NCI-H146 treated with DMSO at 0.1 percent for 48 hours (cell line): Measurements from ENCODE around the gene SMG7.
A peak's percentile ranks its signal among the peaks of the same experiment; 100 is the strongest.

ENCODE experiments used
- DNase-seq: peaks from one replicate; lab custom pipeline; 2025; ENCODE audit not compliant: unreplicated experiment; lab: John Stamatoyannopoulos, UW

SMG7 gene

DNA sequence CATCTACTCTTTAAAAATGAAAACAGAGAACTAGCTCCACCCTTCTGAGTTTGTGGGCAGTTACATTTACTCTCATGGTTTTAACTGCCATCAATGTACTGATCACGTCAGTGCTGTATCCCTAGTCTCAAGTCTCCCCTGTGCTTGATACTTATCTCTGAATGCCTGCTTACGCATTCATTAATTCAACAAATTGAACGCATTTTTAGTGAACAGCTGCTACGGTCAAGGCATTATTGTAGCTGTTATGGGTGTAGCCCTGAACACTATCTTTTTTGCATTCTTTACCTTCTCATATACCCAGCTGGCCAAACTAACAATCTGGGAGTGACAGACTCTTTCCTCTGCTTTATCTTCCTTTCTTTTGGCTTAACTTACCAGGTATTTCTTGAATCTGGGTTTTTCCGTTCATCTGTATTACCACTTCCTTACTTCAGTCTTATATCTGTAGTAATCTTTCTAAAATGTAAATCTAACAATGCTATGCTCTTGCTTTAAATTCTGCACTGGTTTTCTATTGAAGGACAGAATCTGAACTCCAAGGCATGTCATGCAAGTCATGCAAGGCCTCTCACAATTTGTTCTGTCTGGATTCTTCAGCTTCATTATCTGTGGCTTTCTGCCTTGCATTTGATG is 33.3 kb downstream of the SMG7 start:
- no peak for DNase-seq

DNA sequence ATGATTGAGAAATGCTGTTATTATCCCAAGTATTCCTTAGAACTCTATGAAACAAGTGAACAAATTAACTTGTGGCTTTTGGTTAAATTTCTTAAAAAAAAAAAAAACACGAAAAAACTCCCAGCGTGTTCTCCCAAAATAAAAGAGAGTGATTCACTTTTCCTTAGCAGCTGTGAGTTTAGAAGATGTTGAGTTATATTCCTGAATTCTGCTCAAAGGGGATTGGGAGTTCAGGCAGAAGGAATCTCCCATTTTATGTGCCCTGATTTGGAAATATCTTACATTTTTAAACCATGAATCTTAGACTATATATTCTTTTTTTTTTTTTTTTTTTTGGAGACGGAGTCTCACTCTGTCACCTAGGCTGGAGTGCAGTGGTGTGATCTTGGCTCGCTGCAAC is 34.3 kb downstream of the SMG7 start:
- no peak for DNase-seq

DNA sequence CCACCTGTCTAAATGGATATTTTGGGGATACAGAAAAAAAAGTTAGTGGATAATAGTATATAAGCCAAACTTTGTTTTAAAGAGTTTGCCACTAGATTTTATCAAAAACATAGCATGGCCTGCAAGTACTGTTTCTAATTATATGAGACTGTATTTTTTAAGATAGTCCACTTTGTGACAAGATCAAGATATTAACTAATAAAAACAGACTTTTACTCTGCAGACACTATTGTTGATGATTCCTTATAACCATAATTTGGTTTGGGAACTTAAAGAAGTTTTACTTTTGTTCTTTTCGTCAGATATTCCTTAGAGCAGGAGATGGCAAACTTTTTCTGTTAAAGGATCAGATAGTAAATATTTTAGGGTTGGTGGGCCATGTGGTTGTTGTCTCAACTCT is 36.4 kb downstream of the SMG7 start:
- no peak for DNase-seq

DNA sequence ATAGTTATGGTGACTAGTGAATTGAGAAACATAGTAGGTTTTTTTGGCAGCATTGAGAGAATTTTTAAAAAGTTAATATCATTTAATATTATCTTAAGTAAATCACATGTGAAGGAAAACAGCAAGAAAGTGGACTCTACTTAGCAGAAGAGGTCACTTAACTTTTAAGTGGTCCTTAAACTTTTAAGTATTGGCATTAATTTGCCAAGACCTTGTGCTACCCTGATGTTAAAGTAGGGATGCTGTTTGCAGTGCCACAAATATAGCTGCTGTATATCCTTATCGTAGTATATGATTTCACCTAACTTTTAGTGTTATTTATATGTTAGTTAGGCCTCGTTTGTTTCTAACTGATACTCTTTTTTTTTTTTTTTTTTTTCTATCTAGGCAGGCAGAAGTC is 40.2 kb downstream of the SMG7 start:
- DNase-seq: no peak

DNA sequence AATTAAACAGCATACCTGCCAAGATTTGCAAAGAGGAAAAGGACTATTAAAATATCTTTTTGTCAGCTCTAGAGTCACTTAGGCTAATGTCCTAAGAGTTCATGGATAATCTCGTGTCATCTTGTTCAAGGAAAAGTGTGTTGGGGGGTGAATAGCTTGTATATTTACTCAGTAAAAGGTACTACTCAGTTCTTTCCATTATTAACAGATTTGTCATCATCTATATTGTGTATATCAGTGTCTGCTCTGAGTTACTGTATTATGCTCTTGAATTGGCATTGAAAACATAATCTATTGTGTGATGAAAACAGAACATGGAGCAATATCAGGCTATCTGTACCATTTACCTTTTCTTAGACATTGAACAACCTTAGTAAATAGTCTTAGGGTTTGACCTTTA is 41.9 kb downstream of the SMG7 start:
- DNase-seq: no peak

DNA sequence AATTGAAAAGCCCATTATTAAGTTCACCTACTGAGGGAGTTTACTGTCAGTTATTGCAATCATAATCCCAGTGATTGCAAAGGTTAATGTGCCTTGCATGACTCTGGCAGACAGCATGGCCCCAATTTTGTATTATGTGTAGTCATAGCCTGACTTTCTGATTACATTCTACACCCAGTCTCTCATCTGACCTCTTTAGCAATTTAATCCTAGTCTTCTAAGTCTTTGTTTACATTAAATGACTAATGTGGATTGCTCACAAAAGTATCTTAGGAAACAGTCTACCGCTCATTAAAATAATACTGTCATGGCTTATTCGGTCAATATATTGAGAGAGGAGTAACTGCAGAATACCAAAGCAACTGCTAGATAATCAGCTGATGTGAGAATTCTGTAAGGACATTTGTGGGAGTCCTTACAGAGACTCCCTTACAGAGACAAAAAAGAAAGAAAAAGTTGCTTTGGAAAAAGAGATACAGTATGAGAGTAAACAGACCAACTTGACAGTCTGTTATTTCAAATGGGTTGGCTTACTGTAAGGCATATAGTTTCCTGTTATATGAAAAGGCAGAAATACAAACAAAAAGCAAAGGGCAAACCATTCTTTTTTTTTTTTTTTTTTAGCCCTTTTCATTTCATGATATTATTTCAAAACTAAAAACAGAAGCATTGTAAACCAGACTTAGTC is 42.8 kb downstream of the SMG7 start:
- peak; percentile 33 for DNase-seq

DNA sequence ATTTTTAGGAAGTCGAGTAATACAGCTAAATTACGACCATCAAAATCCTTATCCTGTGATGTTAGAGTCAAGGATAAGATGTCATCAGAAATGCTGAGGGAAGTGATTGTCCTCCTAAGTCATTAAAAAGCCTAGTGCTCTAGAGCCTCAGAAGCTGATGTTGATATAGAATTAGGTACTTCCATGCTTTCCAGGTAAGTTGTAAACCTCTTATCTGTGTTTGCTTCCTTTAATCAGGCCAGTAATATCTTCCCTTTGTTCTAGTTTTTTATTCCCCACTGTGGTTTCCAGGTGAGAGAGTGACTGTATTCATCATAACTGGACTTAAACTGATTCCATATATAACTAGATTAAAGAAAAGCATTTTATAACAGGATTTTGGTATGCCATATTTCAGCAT is 44.4 kb downstream of the SMG7 start:
- no peak for DNase-seq

DNA sequence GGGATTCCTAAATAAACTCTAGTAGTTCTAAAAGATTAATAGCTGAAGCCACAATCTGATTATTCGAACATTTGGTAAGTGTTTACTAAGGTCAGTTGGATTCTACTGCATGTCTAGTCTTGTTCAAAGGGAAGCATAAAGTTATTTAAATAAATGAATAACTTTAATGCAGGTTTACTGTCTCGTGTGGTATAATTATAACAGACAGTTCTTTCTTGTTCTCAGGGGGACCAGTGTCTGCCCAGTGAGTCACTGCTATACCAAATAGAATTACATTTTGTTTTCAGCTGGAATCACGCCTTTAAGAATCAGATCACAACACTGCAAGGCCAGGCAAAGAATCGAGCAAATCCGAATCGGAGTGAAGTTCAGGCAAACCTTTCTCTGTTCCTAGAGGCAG is 45.1 kb downstream of the SMG7 start:
- no peak for DNase-seq

DNA sequence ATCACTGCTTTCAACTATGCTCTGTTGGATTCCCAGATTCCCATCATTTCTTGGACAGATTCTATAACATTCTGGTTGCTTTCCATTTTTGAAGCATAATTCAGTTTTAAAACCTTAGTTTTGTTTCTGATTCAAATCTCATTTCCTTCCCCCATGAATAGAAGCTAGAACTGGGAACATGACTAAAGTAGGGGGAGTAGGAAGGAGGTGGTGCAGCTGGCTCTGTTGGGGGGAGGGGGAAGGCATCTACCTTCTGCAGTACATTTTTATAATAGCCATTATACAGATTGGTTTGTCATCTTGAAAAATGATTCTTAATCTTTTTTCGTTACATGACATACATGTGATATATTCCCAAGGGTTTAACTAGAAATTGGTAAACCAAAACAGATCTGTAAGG is 48.1 kb downstream of the SMG7 start:
- no peak for DNase-seq

DNA sequence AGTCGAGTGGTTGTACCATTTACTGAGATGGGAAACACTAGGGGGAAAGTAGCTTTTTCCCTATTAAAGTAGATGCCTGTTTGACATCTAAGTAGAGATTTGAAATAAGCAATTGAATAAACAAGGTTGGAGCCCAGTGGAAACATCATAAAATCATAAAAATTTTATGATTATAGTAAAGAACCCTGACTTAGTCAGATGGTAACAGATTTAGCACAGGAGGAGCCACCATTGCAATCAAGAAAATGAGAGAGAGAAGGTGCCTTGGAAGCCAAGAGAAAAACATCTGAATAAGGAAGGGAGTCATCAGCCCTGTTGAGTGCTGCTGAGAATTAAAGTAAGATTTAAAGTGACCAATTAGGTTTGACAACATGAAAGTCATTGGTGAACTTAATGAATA is 49.8 kb downstream of the SMG7 start:
- DNase-seq: no peak

DNA sequence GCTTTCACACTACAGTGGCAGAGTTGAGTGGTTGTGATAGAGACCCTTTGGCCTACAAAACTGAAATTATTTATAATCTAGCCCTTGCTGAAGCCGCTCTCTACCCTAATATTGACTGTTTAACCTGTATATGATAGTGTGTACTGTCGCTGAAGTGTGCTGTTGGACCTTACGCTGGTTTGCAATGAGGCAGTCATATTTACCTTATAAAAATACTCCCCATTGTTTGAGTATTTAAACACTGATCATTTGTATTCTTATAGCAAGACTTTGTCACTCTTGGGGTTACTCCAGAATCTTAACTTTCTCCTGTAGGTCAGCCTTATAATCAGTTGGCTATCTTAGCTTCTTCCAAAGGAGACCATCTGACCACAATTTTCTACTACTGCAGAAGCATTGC is 56.3 kb downstream of the SMG7 start:
- no peak for DNase-seq

DNA sequence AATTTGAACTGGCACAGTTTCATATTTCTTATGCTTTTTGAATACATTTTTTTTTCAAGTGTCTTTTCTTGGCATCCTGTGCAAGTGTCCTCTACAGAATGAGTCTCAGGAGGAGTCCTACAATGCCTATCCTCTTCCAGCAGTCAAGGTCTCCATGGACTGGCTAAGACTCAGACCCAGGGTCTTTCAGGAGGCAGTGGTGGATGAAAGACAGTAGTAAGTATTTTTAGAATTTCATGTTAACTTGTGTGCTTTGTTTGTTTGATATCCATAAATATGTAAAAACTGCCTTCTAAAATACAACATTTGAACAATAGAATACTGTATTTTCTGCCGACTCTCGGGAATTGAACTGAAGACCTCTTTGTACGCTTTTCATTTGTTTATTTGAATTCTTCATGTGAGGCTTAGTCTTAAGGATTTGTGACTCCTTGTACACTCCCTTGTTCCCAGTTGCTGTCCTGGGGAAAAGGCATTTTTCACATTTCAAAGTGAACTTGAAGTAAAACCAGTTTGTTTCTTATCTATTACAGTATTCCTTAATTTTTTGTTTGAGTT is 61.4 kb downstream of the SMG7 start:
- no peak for DNase-seq

DNA sequence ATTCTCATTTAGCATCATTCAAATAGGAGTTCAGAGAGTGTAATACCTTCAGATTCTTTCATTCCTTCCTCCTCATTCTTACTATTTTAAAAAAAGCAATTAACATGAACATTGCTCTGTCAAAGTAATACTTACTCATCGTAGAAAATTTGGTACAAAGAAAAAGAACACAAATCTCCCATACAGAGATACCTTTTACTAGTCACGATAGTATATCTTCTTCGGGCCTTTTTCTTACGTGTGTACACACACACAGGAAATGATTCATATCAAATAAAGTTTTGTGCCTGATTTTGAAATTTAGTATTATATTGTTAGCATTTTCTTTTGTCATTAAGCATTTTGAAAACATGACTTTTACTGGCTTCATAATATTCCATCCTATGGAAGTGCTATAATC is 65.1 kb downstream of the SMG7 start:
- no peak for DNase-seq

DNA sequence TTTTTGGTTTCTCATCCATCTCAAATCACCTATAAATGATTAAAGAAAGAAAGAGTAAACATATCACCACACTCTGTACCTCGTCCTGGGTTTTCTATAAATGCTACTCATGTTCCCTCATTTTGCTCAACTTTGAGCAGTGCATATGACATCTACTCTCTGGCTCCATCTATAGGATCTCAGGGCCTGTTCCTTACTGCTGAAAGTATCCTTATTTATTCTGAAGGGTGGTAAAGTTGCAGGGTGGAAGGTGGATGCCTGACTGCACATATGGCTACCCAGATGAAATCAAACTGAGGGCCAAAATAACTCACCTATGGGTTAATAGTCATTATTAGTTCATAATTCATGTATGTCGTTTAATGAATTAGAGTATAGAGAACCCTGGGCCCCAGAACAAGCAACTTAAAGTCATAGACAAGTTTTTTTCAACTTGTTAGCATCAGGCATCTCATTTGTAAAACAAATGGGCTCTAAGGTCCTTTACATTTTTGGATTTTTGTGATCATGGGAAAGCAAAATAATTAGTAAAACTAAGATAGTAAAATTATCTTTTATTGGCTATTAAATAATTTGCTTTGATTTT is 71.4 kb downstream of the SMG7 start:
- DNase-seq: peak; percentile 41

DNA sequence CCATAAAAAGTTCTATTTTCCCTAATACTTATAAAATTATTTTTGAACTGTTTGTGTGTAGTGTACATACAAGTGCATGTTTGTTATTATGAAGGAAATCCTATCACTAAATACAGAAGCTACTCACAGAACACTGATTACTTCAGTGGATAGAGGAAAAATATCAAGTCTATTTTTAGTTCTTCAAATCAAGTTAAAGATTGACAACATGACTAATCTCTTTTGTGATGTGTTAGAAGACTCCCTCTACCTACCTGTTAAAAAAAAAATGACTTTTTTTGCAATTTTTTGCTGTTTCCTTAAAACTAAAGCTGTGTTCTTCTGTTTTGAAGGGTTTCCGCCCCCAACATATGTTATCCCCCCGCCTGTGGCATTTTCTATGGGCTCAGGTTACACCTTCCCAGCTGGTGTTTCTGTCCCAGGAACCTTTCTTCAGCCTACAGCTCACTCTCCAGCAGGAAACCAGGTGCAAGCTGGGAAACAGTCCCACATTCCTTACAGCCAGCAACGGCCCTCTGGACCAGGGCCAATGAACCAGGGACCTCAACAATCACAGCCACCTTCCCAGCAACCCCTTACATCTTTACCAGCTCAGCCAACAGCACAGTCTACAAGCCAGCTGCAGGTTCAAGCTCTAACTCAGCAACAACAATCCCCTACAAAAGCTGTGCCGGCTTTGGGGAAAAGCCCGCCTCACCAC is 72.4 kb downstream of the SMG7 start:
- no peak for DNase-seq

DNA sequence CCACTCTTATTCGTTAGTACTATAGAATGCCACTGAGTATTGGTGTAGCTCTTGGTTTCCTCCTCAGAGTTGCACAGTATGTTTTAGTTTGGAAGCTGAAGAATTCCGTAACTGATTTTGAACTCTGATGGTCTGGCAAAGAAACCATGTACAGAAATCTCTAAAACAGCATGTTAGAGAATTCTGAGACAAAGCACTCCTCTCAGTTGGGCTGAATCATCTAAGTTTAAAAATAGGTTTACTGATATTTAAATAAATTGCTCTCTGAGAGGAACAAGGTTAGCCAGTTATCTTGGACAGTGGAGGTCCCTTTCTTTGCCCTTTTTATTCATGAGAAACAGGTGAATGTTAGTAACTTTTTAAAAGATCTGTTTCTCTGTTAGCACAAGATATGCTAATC is 74.1 kb downstream of the SMG7 start:
- DNase-seq: no peak

DNA sequence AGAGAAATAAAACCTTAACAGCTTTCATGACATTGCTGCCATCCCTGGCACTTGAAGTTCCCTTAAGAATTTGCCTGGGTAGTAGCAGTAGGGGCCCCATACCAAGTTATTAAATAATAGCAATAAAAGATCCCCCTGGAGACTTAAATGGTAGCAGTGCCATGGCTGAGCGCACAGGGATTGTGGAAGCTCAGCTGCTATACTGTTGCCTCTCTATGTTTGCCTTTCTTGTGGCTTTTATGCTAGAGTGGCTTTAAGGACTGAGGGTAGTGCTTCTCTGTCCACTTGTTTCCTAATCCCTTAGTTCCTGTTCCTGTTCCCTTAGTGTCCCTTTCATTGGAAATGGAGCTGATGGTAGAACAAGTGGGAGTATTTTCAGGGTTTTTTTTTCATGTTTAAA is 75.8 kb downstream of the SMG7 start:
- DNase-seq: peak; percentile 11

DNA sequence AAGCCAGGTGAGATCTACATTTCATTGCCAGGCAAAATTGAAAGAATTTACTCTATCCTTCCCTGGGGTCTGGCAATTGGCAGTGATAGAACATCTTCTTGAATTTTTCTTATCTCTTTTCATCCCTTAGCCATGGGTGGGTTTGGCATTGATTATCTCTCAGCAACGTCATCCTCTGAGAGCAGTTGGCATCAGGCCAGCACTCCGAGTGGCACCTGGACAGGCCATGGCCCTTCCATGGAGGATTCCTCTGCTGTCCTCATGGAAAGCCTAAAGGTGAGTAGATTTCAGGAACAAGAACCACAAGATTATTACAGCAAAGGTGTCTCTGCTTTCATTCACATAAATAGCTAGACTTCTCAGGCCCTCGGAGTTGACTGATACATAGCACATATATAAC is 78.6 kb downstream of the SMG7 start:
- peak; percentile 0 for DNase-seq

DNA sequence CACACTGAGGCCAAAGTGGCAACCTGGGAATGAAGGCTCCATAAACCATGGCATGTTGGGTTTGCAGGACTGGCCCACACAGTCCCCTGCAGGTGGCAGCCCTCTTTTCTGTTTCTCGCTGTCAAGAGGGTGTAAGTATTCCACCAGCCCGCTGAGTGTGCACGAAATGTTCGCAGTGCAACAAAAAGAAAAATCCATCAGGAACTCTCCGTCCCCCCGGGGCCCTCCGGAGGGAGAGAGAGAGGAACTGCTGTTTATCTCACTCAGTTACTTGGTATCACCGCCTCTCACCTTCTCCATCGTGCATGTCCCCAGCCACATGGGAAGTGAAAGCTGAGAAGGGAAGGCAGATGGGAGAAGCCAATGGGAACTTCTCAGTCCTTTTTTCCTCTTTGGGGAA is 79.6 kb downstream of the SMG7 start:
- DNase-seq: no peak

DNA sequence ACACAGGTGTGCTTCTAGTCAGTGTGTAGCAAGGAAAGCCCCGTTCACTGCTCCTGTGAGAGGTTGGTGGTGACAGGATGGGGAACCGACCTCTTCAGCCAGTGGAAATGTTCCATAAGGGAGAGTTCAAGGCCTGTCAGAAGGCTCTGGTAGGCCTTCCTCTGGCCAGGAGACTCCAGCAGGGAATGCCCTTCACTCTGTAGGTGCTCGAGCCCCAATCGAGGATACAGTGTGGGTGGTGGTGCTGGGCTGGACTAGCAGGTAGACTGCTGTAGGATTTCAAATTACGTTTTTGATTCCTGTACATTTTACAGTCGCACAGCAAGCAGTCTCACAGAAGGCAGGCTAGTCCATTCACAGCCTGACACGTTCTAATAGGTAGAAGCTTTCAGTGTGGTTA is 80.1 kb downstream of the SMG7 start:
- DNase-seq: no peak

DNA sequence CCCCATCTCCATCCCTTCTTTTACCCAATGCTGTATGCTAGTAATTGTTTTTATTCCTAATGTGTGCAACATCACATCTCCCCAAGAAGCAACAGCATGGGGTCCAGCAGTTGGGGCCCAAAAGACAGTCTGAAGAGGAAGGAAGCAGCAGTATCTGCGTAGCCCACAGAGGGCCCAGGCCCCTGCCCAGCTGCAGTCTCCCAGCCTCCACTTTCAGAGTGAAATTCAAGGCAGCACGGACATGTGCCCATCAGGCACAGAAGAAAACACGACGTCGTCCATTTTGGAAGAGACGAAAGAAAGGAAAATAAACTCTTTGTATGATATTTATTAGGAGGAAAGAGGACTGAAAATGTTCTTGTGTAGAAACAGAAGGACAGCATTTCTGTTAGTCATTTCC is 80.6 kb downstream of the SMG7 start:
- DNase-seq: no peak

DNA sequence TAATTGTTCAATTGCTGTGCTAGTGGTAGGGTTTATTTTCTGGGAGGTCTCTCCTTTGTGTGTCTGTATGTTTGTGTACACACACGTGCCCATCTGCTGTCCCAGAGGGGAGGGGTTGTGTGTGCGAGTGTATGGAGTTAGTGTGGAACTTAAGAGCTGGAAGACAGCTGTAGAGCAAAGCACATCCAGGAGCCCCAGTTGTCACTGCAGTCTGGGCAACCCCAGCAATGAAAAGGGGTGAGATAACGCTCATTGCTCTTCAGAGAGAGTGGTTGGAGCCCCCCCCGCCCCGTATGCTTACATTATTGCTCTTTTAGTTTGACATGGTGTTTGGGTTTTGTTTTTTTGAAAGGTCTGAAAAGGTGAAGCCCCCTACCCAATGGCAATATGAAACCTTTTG is 81.0 kb downstream of the SMG7 start:
- no peak for DNase-seq
